ENCODE results near the gene POP4.

POP4 gene

GRCh38 chr19:29643361-29643935 lies 37.4 kb downstream of the POP4 start:
- no peak overlapping the region for H3K9ac ChIP-seq (ENCODE audit: low read length)
- no peaks in the 10 kb centered on the region for H3K79me2 ChIP-seq (ENCODE audit: low read length)
- H2AFZ ChIP-seq (ENCODE audit: low read length): no peak overlapping the region
- H3K4me3 ChIP-seq (ENCODE audit: low read length): no peak overlapping the region
- no peaks in the 10 kb centered on the region for H3F3A ChIP-seq (ENCODE audit: insufficient read depth, low read length)
- no peak overlapping the region for H3K27ac ChIP-seq (ENCODE audit: low read length)
- no peaks in the 10 kb centered on the region for H3K9me3 ChIP-seq (replicated peaks; ENCODE audit: insufficient read depth, low read length)
- H3K4me2 ChIP-seq (ENCODE audit: low read depth, low read length): no peak overlapping the region
- no peaks in the 10 kb centered on the region for H4K20me1 ChIP-seq (ENCODE audit: insufficient read depth, low read length)
- peaks cover 67% of the 10 kb centered on the region for H3K27me3 ChIP-seq (replicated peaks; ENCODE audit: insufficient read depth, low read length)
- TF ChIP-seq CTCF (IDR thresholded peaks at IDR 0.05; ENCODE audit: low read length) (no peak), EZH2 (optimal IDR thresholded peaks at IDR 0.05; ENCODE audit: low read depth, low read length) (no peak), EZH2phosphoT487 (IDR thresholded peaks at IDR 0.05; ENCODE audit: low read length) (no peak)
- no peaks in the 10 kb centered on the region for H3K36me3 ChIP-seq (replicated peaks; ENCODE audit: insufficient read depth, low read length)
- no peaks in the 10 kb centered on the region for H3K9me2 ChIP-seq (replicated peaks; ENCODE audit: insufficient read depth, low read length)
- no peaks in the 10 kb centered on the region for H3K4me1 ChIP-seq (ENCODE audit: low read length)
- no peak for DNase-seq

GRCh38 chr19:29644210-29644609 lies 38.1 kb downstream of the POP4 start:
- Histone ChIP-seq H3K4me3 (ENCODE audit: low read length) (no peak overlapping the region), H3K4me2 (ENCODE audit: low read depth, low read length) (no peak overlapping the region), H3F3A (ENCODE audit: insufficient read depth, low read length) (no peaks in the 10 kb centered on the region), H4K20me1 (ENCODE audit: insufficient read depth, low read length) (no peaks in the 10 kb centered on the region), H3K9ac (ENCODE audit: low read length) (no peak overlapping the region), H3K27me3 (replicated peaks; ENCODE audit: insufficient read depth, low read length) (peaks cover 63% of the 10 kb centered on the region), H3K4me1 (ENCODE audit: low read length) (no peaks in the 10 kb centered on the region), H2AFZ (ENCODE audit: low read length) (no peak overlapping the region), H3K9me3 (replicated peaks; ENCODE audit: insufficient read depth, low read length) (no peaks in the 10 kb centered on the region), H3K27ac (ENCODE audit: low read length) (no peak overlapping the region), H3K36me3 (replicated peaks; ENCODE audit: insufficient read depth, low read length) (no peaks in the 10 kb centered on the region), H3K79me2 (ENCODE audit: low read length) (no peaks in the 10 kb centered on the region), H3K9me2 (replicated peaks; ENCODE audit: insufficient read depth, low read length) (no peaks in the 10 kb centered on the region)
- no peak for TF ChIP-seq EZH2 (optimal IDR thresholded peaks at IDR 0.05; ENCODE audit: low read depth, low read length)
- no peak for TF ChIP-seq EZH2phosphoT487 (IDR thresholded peaks at IDR 0.05; ENCODE audit: low read length)
- TF ChIP-seq CTCF (IDR thresholded peaks at IDR 0.05; ENCODE audit: low read length): no peak
- DNase-seq: no peak

- peaks cover 52% of the 10 kb centered on the region for H3K27me3 ChIP-seq (replicated peaks; ENCODE audit: insufficient read depth, low read length)
- H3K4me2 ChIP-seq (ENCODE audit: low read depth, low read length): no peak overlapping the region
- H4K20me1 ChIP-seq (ENCODE audit: insufficient read depth, low read length): no peaks in the 10 kb centered on the region
- H3F3A ChIP-seq (ENCODE audit: insufficient read depth, low read length): no peaks in the 10 kb centered on the region
- no peaks in the 10 kb centered on the region for H3K4me1 ChIP-seq (ENCODE audit: low read length)
- H3K36me3 ChIP-seq (replicated peaks; ENCODE audit: insufficient read depth, low read length): no peaks in the 10 kb centered on the region
- no peak overlapping the region for H3K27ac ChIP-seq (ENCODE audit: low read length)
- no peaks in the 10 kb centered on the region for H3K79me2 ChIP-seq (ENCODE audit: low read length)
- no peak overlapping the region for H3K4me3 ChIP-seq (ENCODE audit: low read length)
- H3K9me3 ChIP-seq (replicated peaks; ENCODE audit: insufficient read depth, low read length): no peaks in the 10 kb centered on the region
- no peak for DNase-seq
- no peak overlapping the region for H2AFZ ChIP-seq (ENCODE audit: low read length)
- H3K9me2 ChIP-seq (replicated peaks; ENCODE audit: insufficient read depth, low read length): no peaks in the 10 kb centered on the region
- TF ChIP-seq CTCF (IDR thresholded peaks at IDR 0.05; ENCODE audit: low read length) (no peak), EZH2 (optimal IDR thresholded peaks at IDR 0.05; ENCODE audit: low read depth, low read length) (no peak), EZH2phosphoT487 (IDR thresholded peaks at IDR 0.05; ENCODE audit: low read length) (no peak)
- no peak overlapping the region for H3K9ac ChIP-seq (ENCODE audit: low read length)
Measured at GRCh38 chr19:29645491-29645867, 39.4 kb downstream of the POP4 start.

Measured in MM.1S (cell line).